GM12875 (cell line): ENCODE data around the gene PLEKHA6.

Source experiments
- H3K4me3 ChIP-seq: one replicate; pipeline ENCODE4 v1.5.1; 2011; ENCODE audit warnings: low read depth, low read length, control low read depth
- TF ChIP-seq, protein P1 (sequence below): IDR thresholded peaks from 2 replicates; pipeline ENCODE4 v1.5.1; 2011; ENCODE audit warnings: low read depth, mild to moderate bottlenecking, control low read depth, inconsistent platforms, low read length, moderate library complexity, borderline replicate concordance; ENCODE audit not compliant: insufficient read depth

Gene PLEKHA6

DNA sequence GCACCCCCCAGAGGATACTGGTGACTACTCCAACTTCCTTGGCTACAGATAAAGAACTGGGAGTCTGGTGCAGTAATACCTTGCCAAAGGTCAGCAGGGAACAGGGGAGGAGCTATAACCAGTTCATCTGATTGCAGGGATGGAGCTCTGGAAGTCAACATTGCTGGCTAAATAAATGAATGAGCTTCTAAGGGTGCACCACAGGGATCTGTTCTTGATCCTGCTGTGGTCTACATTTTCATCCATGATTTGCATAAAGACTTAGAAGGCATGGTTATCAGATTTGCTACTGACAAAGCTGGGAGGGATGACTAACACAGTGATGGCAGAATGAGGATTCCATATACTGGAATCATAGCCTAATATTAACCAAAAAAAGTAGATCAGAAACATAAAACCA lies 18.3 kb downstream of the PLEKHA6 start:
- H3K4me3 ChIP-seq: no peak overlapping the region
- TF ChIP-seq, protein P1, sequence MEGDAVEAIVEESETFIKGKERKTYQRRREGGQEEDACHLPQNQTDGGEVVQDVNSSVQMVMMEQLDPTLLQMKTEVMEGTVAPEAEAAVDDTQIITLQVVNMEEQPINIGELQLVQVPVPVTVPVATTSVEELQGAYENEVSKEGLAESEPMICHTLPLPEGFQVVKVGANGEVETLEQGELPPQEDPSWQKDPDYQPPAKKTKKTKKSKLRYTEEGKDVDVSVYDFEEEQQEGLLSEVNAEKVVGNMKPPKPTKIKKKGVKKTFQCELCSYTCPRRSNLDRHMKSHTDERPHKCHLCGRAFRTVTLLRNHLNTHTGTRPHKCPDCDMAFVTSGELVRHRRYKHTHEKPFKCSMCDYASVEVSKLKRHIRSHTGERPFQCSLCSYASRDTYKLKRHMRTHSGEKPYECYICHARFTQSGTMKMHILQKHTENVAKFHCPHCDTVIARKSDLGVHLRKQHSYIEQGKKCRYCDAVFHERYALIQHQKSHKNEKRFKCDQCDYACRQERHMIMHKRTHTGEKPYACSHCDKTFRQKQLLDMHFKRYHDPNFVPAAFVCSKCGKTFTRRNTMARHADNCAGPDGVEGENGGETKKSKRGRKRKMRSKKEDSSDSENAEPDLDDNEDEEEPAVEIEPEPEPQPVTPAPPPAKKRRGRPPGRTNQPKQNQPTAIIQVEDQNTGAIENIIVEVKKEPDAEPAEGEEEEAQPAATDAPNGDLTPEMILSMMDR: no peak

DNA sequence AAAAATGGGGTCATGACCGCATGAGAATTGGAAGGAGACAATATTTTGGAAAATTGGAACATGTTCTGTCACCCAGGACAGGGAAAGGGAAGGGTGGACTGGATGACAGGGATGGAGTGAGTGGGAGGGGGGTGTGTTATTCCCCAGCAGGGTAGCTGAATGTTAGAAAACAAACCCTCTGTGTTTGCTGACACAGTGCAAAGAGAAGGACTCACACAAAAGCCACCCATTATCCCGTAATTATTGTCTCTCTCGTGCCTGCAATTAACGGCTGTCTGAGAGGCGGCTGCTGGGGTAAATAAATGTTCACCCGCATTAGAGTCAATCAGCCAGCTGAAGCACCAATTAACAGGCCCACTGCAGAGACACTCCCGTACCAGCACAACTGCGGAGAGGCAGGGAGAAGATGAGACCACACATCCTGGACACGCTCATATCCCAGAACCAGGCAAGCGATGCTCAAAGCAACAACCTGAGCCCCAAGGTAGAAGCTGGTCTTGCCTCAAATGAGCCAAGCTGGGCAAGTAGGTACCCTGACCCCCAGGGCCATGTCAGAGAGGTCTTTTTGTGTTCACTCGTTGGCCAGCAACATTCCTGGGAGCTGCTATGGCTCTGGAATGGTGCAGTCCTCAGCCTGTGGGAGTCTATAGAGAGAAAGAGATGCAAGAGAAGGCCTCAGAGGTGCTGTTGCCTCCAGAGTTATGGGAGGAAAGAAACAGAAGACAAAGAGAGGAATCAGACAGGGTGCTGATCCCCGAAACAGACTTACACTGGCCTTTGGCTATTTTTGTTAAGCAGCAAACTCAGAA lies 19.4 kb downstream of the PLEKHA6 start:
- TF ChIP-seq, protein P1: no peak
- H3K4me3 ChIP-seq: no peak overlapping the region

DNA sequence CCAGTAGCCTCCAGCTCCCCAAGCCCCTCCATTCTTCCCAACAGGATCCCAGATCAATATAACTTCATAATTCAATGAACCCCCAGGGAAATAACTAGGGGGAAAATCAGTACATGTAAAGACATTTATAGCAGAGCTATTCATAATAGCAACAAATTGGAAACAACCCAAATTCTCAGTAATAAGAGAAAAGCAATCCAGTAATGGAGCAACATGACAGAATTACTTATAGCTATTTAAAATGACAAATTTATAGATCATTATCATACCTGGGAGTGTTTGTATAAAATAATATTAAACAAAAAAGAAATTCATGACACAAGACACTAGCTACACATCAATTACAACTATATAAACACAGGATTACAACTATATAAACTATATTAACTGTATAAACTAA lies 20.2 kb downstream of the PLEKHA6 start:
- TF ChIP-seq, protein P1: no peak
- no peak overlapping the region for H3K4me3 ChIP-seq

DNA sequence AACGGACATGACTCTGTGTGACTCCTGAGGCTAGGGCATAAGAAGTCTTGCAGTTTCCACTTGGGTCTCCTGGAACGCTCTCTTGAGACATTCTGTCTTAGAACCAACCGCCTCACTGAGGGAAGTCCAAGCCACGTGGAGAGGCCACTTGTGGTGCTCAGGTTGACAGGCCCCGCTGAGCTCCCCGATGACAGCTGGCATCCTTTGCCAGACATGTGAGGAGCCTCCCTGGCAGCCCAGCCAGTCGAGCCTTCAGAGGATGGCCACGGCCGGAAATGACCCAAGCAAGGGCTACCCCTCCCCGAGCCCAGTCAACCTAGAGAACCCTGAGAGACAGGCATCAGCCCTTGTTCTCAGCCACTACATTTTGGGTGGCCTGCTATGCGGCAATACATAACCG lies 20.7 kb downstream of the PLEKHA6 start:
- TF ChIP-seq, protein P1: no peak
- no peak overlapping the region for H3K4me3 ChIP-seq

DNA sequence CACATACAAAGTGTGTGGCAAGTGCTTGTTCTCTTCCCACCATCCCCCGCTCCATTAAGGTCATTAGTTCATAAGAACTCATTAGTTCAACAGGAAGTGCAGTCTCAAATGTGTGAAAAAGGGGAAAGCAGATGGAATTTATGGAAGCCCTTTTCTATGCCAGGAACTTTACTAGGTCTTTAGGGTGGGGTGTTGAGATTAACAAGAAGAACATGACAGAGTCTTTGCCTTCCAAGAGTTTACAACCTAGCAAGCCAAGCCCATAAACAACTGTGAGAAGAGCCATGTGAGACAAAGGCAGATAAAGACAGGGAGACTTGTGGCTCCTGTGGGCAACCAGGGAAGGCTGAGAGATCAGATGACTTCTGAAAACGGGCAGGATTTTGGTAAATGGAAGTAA lies 21.4 kb downstream of the PLEKHA6 start:
- TF ChIP-seq, protein P1: no peak
- no peak overlapping the region for H3K4me3 ChIP-seq

DNA sequence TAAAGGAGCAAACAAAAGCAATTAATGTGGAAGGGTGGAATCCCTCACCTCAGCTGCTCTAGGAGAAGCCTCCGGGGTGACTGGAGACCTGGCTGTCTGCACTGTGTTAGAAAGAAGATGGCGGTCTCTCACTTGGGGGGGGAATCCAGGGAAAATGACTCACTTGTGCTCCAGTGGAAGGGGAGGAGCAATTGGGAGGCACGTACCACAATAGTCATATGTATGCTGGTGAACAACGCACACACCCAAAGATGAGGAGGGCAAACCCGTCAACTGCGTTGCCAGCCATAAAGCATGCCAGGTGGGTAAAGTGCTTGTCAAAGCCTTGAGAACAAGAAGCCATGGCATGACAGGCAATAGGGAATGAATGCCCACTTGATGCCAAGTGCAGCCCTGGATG lies 22.1 kb downstream of the PLEKHA6 start:
- TF ChIP-seq, protein P1: no peak
- no peak overlapping the region for H3K4me3 ChIP-seq

DNA sequence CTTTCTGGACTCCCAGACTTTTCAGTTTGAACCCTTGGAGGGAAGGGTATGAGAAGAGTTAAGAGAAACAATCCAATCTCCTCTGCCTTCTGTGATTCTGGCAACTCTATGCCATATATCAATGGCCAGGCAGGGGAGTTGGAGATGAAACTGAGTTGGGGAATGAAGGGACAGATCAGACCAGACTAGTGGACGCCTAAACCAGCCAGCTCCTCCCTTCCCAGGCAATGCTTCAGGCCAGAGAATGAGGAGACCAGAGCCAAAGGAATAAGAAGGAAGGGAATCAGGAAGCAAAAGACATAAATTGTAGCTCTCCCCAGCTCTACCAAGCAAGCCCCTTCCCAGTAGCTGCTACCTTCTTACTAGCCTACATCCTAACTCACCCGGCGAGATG lies 22.7 kb downstream of the PLEKHA6 start:
- H3K4me3 ChIP-seq: no peak overlapping the region
- TF ChIP-seq, protein P1: no peak
